HTERT RPE-1 (cell line): Measurements from ENCODE around the gene KCTD16.

Experiments used
- in situ Hi-C: fragments of 300-500 bp; cut with MboI; formaldehyde crosslinking; loops from 4 replicates; pipeline ENCODE4 v1.14.3; 2020; ENCODE audit warnings: low sequenced_read_pairs

Gene KCTD16

GRCh38 chr5:144329681-144330080 is 159.0 kb downstream of the KCTD16 start:
- in situ Hi-C loops = no loop called here

- in situ Hi-C loops = no loop called here
Observed at GRCh38 chr5:144331361-144331760, 160.7 kb downstream of the KCTD16 start.

GRCh38 chr5:144332265-144332664 is 161.6 kb downstream of the KCTD16 start:
- in situ Hi-C loops = no loop called here

GRCh38 chr5:144333336-144333920 is 162.8 kb downstream of the KCTD16 start:
- in situ Hi-C loops = no loop called here

- in situ Hi-C loops = no loop called here
Observed at GRCh38 chr5:144335561-144335960, 164.9 kb downstream of the KCTD16 start.

- in situ Hi-C loops = no loop called here
Observed at GRCh38 chr5:144336191-144336961, 165.7 kb downstream of the KCTD16 start.

GRCh38 chr5:144352330-144352729 is 181.7 kb downstream of the KCTD16 start:
- in situ Hi-C loops = no loop called here

- in situ Hi-C loops = no loop called here
Observed at GRCh38 chr5:144352732-144353317, 182.2 kb downstream of the KCTD16 start.

- in situ Hi-C loops = no loop called here
Observed at GRCh38 chr5:144356489-144356888, 185.8 kb downstream of the KCTD16 start.

GRCh38 chr5:144361406-144361805 is 190.7 kb downstream of the KCTD16 start:
- in situ Hi-C loops = no loop called here

- in situ Hi-C loops = no loop called here
Observed at GRCh38 chr5:144365885-144366284, 195.2 kb downstream of the KCTD16 start.

- in situ Hi-C loops = no loop called here
Observed at GRCh38 chr5:144367991-144368390, 197.3 kb downstream of the KCTD16 start.

GRCh38 chr5:144368556-144368955 is 197.9 kb downstream of the KCTD16 start:
- in situ Hi-C loops = no loop called here

- in situ Hi-C loops = no loop called here
Observed at GRCh38 chr5:144369006-144369405, 198.3 kb downstream of the KCTD16 start.

GRCh38 chr5:144370273-144370672 is 199.6 kb downstream of the KCTD16 start:
- in situ Hi-C loops = no loop called here

- in situ Hi-C loops = no loop called here
Observed at GRCh38 chr5:144374637-144375036, 204.0 kb downstream of the KCTD16 start.

- in situ Hi-C loops = no loop called here
Observed at GRCh38 chr5:144377207-144377606, 206.5 kb downstream of the KCTD16 start.

GRCh38 chr5:144378681-144379080 is 208.0 kb downstream of the KCTD16 start:
- in situ Hi-C loops = no loop called here

- in situ Hi-C loops = no loop called here
Observed at GRCh38 chr5:144385597-144385996, 214.9 kb downstream of the KCTD16 start.

GRCh38 chr5:144386315-144386714 is 215.6 kb downstream of the KCTD16 start:
- in situ Hi-C loops = no loop called here

GRCh38 chr5:144390133-144390532 is 219.5 kb downstream of the KCTD16 start:
- in situ Hi-C loops = no loop called here

GRCh38 chr5:144391044-144391443 is 220.4 kb downstream of the KCTD16 start:
- in situ Hi-C loops = no loop called here
